Measurements from ENCODE around the gene MRPS14.
"Not testable (repeated sequence)": the region's sequence is repeated elsewhere in the genome, so short reads cannot be mapped to it uniquely, and the experiment has no call there.

The MRPS14 gene

DNA sequence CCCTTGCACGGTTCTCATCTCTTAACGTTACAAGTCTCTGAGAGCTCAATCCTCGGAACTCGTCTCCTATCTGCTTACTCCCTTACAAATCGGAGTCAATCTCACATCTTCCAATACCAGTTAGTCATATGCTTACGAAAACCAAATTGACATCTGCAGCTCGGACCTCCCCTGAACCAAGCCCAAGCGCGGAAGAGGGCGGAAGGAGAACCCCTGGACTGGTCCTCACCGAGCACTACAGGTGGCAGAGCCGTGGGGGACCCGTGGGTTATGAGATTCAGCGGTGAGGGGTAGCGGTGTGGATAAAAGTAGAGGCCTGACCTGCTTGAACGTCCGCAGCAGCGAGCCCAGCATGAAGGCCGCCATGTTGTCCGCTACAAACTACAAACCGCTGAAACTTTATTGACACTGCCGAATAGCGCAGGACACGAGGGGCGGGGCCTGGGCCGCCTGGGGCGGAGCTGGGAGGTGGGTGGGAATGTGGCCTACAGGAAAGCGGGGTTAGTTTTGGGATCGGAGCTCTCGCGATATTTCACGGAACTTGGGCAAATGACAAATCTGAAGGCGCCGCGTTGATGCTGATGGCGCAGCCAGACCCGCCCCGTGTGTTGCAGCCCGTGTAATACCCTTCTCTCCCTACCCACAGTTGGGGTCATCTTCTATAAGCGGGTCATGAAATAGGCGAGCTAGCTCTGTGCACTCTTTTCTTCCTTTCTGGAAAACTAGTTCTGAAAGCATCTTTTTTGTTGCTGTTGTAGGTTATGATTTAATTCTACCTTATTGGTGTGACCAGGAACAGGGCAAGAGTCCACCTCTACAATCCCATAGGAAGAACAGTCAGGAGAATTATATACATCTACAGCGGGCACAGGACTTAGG, at the start of gene MRPS14:
MRPS14 (minus strand) TSS at position 383 of the 879 bp plus-strand sequence; CDS start at position 366, 17 bp downstream.
- DNase-seq (ENCODE audit: low spot score) = peak; percentile 96
- FAIRE-seq = peak; percentile 69

DNA sequence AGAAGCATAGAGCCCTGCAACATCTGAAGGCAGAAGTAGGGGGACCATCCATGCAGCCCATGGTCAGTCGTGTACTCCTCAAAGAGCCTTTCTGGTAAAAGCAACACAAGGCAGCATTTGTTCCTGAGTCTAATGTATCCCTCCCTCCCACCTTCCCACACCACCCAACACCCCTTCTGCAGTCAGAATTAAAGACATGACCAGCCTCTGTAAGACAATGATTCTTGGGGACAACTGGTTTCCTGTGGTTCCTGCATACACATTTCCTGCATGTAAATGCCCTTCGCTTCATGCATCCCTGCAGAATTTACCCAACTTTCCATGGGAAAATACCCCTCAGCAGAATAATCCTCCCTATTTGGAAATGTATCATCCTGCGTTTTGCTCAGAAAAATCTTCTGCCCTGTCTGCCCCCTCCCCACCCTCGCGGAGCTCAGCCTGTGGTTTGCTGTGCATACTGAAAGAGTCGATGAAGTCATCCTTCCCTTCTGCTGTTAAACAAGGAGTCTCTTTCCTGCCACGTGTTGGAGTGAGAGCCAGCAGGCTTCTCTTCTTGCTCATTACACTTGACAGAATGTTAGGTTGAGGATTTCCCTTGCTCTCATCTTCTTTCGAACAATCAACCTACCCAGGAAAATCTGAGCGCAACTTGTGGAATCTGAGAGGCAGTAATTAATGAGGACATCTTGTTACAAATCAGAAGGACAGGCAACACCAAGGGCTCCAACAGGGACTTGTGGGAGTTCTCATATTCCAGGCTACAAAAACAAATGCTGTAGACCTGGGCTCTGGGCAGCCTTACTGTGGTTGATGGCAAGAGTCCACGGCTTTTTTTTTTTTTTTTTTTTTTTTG, 49.1 kb upstream of the MRPS14 start:
- FAIRE-seq (peak; percentile 50), DNase-seq (ENCODE audit: low spot score) (peak; percentile 74)

DNA sequence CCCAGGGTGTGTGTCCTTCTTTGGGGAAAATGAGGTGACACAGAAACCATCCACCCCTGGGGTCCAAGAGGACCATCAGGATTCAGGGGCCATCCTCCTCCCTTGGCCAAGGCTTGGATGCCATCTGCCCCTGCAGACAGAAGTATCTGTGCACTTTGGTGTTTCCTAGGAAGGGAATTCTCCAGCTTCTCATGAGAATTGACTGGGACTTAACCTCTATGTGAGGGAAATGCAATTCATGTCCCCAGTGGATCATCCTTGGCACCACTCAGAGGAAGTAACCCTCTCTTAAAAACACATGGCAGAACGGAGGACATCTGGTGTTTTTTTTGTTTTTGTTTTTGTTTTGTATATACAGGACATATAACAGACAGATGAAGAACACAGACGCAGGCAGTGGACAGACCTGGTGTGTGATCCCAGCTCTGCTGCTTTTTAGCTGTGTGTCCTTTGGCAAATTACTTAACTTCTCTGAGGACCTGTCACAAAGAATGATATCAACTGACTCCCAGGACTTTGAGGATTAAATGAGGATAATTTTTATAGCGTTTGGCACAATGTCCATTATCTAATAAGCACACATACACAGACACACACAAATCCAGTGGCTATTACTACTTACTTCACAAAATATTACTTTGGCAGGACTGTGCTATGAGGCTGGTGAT, 48.2 kb upstream of the MRPS14 start:
- FAIRE-seq (no peak), DNase-seq (ENCODE audit: low spot score) (no peak)

DNA sequence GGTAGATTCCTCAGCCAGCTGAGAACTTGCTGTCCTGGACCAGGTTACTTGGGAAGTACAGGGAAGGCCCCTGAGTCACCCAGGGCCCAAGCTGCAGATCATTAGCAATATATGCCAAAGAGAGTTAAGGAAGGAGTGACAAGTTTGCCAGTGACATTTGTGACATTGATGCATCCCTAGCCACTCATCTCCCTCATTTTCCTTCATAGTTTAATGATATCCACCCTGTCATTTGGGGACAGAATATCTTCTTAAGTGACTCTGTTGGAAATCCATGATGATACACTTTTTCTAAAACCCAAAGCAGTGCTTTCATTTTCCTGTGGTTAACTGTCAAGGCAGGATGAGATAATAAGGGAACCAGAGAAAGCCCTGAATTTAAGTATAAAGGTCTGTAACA, 47.6 kb upstream of the MRPS14 start:
- FAIRE-seq (no peak), DNase-seq (ENCODE audit: low spot score) (no peak)

DNA sequence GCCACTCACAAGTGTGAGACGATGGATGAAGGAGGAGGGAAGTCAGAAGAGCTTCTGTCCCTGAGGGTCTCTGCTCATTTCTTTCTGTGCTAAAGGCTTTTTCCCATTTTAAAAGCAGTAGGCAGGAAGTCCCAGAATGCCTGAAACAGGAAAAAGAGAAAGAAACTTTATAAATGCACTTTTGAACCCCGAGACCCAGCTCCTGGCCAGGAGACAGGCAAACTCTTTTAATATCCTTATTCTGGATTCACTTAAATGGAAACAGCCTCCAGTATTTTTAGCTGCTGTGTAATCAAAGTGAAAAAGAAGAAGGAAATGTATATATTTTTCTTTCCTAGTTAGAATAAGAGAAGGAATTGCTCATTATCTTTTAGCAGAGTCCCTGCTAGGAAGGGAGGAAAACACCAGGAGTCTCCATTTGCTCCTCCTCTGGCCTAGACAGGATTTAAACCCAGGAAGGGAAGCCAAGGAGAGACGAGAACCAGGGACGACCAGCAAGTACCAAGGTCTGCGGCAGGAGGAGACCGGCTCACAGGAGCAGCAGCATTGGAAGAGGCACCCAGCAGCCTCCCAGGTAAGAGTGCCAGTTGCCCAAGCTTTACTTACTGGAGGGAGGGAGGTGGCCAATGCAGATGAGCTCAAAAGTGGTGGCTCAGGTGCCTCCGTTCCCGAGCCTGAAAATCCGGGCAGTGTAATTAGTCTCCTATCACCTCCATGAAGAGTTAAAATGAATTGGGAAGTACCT, 44.3 kb upstream of the MRPS14 start, which contains the start of gene TNN:
TNN (plus strand) TSS at position 472 of the 745 bp plus-strand sequence. CDS start 9,586 bp downstream, outside the sequence.
- FAIRE-seq (no peak), DNase-seq (ENCODE audit: low spot score) (no peak)

- DNase-seq (ENCODE audit: low spot score) (no peak), FAIRE-seq (no peak)
Measured at GRCh38 chr1:175062858-175063257, 39.6 kb upstream of the MRPS14 start.

- FAIRE-seq (no peak), DNase-seq (ENCODE audit: low spot score) (no peak)
Measured at GRCh38 chr1:175062339-175062738, 39.1 kb upstream of the MRPS14 start.

GRCh38 chr1:175054736-175055135, 31.5 kb upstream of the MRPS14 start:
- FAIRE-seq (no peak), DNase-seq (ENCODE audit: low spot score) (no peak)

DNA sequence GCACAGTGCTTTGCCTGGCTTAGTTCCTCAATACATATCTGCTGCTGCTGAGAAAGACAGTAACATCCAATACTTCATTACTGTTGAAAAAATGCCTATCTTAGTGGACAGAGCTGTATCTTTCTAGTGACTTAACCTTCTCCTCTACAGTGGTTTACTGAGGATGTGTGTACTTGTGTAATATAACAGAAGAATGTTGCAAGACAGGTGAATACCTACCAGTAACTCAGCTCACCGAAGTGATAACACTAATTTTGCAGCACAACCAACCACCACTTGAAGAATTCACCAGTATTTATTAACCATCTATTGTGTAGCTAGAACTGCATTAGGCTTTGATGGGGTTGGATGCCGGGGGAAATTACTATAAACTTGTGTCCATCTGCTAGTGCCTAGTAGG, 27.8 kb upstream of the MRPS14 start:
- no peak for DNase-seq (ENCODE audit: low spot score)
- FAIRE-seq = no peak

DNA sequence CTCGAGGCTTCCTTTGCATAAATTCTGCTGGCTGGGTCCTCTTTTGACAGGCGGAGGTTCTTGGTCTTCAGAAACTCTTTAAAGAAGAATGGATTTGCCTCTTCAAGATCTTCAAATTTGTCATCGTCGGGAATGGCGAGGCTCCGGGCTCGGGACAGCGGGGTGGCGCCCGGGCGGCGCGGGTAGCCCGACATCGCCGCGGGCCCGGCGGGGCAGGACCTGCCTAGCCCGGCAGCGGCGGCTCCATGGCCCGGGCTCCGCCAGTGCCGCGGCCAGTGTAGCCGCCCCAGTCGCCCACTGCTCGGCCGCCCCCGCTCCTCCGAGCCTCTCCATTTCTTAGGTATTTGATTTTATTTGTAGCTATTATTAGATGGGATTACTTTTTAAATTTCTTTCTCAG, 22.3 kb upstream of the MRPS14 start:
- FAIRE-seq (no peak), DNase-seq (ENCODE audit: low spot score) (no peak)

GRCh38 chr1:175045097-175045496, 21.9 kb upstream of the MRPS14 start:
- FAIRE-seq (no peak), DNase-seq (ENCODE audit: low spot score) (no peak)

GRCh38 chr1:175044591-175044990, 21.4 kb upstream of the MRPS14 start:
- DNase-seq (ENCODE audit: low spot score); FAIRE-seq: not testable (repeated sequence)

- FAIRE-seq (no peak), DNase-seq (ENCODE audit: low spot score) (no peak)
Measured at GRCh38 chr1:175043824-175044223, 20.6 kb upstream of the MRPS14 start.

- FAIRE-seq = no peak
- DNase-seq (ENCODE audit: low spot score) = no peak
Measured at GRCh38 chr1:175042650-175043049, 19.4 kb upstream of the MRPS14 start.

DNA sequence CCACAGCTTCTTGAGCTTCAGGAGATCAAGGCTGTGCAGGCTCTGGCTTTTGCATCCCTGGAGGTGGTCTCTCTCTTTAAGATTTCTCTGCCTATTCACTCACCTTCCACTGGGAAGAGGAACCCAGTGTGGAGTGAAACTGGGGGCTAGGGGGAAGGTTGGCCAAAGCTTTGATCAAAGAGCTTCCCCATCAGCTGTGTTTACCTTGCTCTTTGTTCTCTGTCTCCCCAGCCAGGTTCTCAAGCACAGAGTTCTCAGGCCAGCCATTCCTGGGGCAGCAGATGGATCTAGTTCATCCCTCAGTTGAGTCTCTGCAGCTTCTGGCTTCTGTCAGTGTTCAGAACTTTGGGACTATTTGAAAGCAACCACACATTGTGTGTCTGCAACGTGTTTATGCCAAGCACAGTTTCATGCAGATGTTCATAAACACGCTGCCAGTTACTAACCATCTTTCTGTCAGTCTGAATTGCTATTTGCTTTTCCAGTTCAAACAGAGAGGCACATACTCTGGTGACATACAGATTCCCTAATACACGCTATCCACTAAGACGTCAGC, 17.2 kb upstream of the MRPS14 start:
- DNase-seq (ENCODE audit: low spot score) (no peak), FAIRE-seq (no peak)

GRCh38 chr1:175037416-175037815, 14.2 kb upstream of the MRPS14 start:
- DNase-seq (ENCODE audit: low spot score) (no peak), FAIRE-seq (no peak)

GRCh38 chr1:175036476-175036875, 13.3 kb upstream of the MRPS14 start:
- FAIRE-seq = no peak
- DNase-seq (ENCODE audit: low spot score) = no peak

GRCh38 chr1:175035865-175036264, 12.6 kb upstream of the MRPS14 start:
- DNase-seq (ENCODE audit: low spot score) (no peak), FAIRE-seq (no peak)

DNA sequence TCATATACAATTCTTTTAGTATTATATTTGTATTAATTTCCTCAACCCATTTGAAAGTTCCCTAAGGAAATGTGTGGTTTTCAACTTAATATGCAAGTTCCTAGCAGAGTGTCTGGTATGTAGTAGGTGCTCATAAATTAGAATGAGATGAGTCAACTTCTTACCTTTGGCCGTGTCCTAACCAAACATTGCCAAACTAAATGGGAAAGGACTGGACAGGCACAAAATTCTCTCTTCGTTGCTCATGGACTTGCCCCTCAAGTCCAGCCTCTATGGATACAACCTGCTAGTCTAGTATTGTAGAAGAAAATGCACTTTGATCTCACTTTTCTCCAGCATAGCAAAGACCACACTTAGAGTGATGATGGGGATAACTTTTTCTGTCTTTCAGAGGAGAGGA, 11.6 kb upstream of the MRPS14 start:
- DNase-seq (ENCODE audit: low spot score) = no peak
- FAIRE-seq = no peak

DNA sequence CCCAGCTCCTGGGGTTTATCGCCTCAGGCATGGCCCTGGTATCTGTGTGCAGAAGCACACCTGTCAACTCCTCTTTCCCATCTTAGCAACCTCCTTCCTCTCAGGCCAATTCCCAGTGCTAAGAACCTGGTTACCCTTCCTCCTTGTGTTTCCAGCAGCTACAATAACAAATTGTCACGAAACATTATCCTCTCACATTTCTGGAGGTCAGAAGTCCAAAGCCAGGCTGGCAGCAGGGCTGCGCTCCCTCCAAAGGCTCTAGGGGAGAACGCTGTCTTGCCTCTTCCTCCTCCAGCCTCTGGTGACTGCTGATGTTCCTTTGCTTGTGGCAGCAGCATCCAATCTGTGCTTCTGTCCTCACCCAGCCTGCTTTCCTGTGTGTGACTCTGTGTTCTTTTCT, 10.7 kb upstream of the MRPS14 start:
- DNase-seq (ENCODE audit: low spot score) = no peak
- no peak for FAIRE-seq

DNA sequence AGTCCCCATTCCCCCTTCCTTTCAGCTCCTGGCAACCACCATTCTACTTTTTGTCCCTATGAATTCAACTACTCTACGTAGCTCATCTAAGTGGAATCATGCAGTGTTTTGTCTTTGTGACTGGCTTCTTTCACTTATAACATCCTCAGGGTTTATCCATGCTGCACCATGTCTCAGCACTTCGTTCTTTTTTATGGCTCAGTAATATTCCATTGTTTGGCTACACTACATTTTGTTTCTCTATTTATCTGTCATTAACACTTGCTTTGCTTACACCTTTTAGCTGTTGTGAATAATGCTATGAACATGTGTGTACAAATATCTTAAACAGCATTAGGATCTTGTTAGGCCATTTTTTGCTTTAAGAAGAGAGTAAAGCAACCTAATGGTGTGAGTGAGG, 1.5 kb upstream of the MRPS14 start:
- DNase-seq (ENCODE audit: low spot score) = no peak
- no peak for FAIRE-seq
